Common myeloid progenitor, CD34-positive (primary cell): Measurements from ENCODE around the gene RBM4B.
A peak's percentile ranks its signal among the peaks of the same experiment; 100 is the strongest.
"Not testable (repeated sequence)": the region's sequence is repeated elsewhere in the genome, so short reads cannot be mapped to it uniquely, and the experiment has no call there.

ENCODE experiments used
- CTCF ChIA-PET: fragments of 350-600 bp; sonication (Branson Sonifier 250); formaldehyde crosslinking; loops from one replicate; lab custom pipeline; 2021; ENCODE audit warnings: antibody characterized with exemption; lab: Charles Lee
- POLR2A ChIA-PET: fragments of 350-600 bp; sonication (Branson Sonifier 250); formaldehyde crosslinking; loops from one replicate; lab custom pipeline; 2021; ENCODE audit warnings: antibody characterized with exemption; lab: Charles Lee
- DNase-seq, 3 donors: peaks; one replicate each; pipeline versions ENCODE4 v3.0.0 to v3.0.0-alpha.2; 2013
- H3K27ac ChIP-seq, 2 experiments: 1 replicate in 1 of 2; 2 replicates in 1 of 2; pipeline ENCODE4 v1.7.0; 2013; ENCODE audit warnings: inconsistent platforms in 2 of 2, low read length in 2 of 2, mild to moderate bottlenecking in 2 of 2, low read depth in 1 of 2, moderate library complexity in 1 of 2; ENCODE audit not compliant: severe bottlenecking in 2 of 2, insufficient read depth in 1 of 2, poor library complexity in 1 of 2
- H3K27me3 ChIP-seq, 5 experiments: replicated peaks in 2 of 5; 1 replicate in 3 of 5; 2 replicates in 2 of 5; pipeline versions ENCODE4 v1.6.1 to v1.7.0; 2013; ENCODE audit warnings: low read length in 4 of 5, mild to moderate bottlenecking in 2 of 5, moderate library complexity in 2 of 5, inconsistent platforms in 1 of 5; ENCODE audit not compliant: insufficient read depth in 5 of 5, control insufficient read depth in 4 of 5
- H3K36me3 ChIP-seq, 4 experiments: 1 replicate in 2 of 4; 2 replicates in 2 of 4; pipeline versions ENCODE4 v1.6.1 to v1.7.0; 2013; ENCODE audit warnings: low read length in 3 of 4, control low read depth in 1 of 4, mild to moderate bottlenecking in 1 of 4; ENCODE audit not compliant: control insufficient read depth in 4 of 4, insufficient read depth in 4 of 4
- H3K4me1 ChIP-seq, 4 experiments: 1 replicate in 3 of 4; 2 replicates in 1 of 4; pipeline versions ENCODE4 v1.6.1 to v1.7.1; 2013; ENCODE audit warnings: low read length in 3 of 4, mild to moderate bottlenecking in 3 of 4, control low read depth in 1 of 4, inconsistent platforms in 1 of 4, moderate library complexity in 1 of 4; ENCODE audit not compliant: control insufficient read depth in 4 of 4, insufficient read depth in 4 of 4; ENCODE audit errors: control extremely low read depth in 1 of 4
- H3K4me3 ChIP-seq, 7 experiments: 1 replicate in 4 of 7; 2 replicates in 3 of 7; pipeline versions ENCODE4 v1.5.1 to v1.7.0; 2013; ENCODE audit warnings: mild to moderate bottlenecking in 7 of 7, low read length in 6 of 7, moderate library complexity in 6 of 7, inconsistent platforms in 2 of 7, low read depth in 2 of 7, control low read depth in 1 of 7; ENCODE audit not compliant: insufficient read depth in 4 of 7, control insufficient read depth in 1 of 7; ENCODE audit errors: extremely low read depth in 1 of 7
- H3K9me3 ChIP-seq, 5 experiments: 1 replicate in 4 of 5; 2 replicates in 1 of 5; pipeline versions ENCODE4 v1.6.1 to v1.7.1; 2013; ENCODE audit warnings: low read length in 4 of 5, mild to moderate bottlenecking in 2 of 5, inconsistent platforms in 1 of 5, low read depth in 1 of 5, moderate library complexity in 1 of 5; ENCODE audit not compliant: control insufficient read depth in 4 of 5, insufficient read depth in 2 of 5; ENCODE audit errors: control extremely low read depth in 1 of 5
- WGBS: methylation state at CpG from one replicate; pipeline ENCODE4 v1.1.5; 2013; ENCODE audit not compliant: insufficient coverage; 5-methylcytosine and 5-hydroxymethylcytosine counted together

RBM4B gene

DNA sequence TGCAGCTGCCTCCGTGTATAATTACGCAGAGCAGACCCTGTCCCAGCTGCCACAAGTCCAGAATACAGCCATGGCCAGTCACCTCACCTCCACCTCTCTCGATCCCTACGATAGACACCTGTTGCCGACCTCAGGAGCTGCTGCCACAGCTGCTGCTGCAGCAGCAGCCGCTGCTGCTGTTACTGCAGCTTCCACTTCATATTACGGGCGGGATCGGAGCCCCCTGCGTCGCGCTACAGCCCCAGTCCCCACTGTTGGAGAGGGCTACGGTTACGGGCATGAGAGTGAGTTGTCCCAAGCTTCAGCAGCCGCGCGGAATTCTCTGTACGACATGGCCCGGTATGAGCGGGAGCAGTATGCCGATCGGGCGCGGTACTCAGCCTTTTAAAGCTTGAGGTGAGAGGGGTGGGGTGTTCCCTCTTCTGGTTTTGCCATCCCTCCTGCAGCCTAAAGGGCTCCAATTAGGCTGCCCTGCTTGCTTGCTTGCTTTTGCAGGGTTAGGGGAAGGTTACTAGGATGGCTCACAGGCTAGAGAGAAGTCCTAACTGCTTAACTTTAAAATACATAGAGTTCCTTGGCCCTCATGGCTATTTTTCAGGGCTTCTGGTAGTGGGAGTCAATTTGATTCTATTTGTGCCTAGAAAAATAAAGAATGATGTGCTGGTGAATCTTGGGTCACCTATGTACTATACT, 33.8 kb downstream of the RBM4B start:
- Histone ChIP-seq H3K4me3 (no peak overlapping the region), H3K27ac (no peak overlapping the region), H3K4me1 (peaks cover 27 to 45% (median 35%) of the 10 kb centered on the region in 4 experiments), H3K9me3 (no peaks in the 10 kb centered on the region), H3K27me3 (no peaks in the 10 kb centered on the region), H3K36me3 (peaks cover 23 to 86% (median 62%) of the 10 kb centered on the region in 4 experiments)
- WGBS: 96% methylated on average over 24 of the region's 24 CpGs
- no peak for DNase-seq
- POLR2A ChIA-PET: interaction anchor here (0.6 to 0.7 kb wide), 2 partner anchors 22 to 27 kb away, joined by 3 read pairs; partner anchors contain the start of gene RBM14
- CTCF ChIA-PET: interaction anchor here (2.6 kb wide), 1 partner anchor 64 kb away, joined by 11 read pairs; no protein-coding TSS in a partner anchor

DNA sequence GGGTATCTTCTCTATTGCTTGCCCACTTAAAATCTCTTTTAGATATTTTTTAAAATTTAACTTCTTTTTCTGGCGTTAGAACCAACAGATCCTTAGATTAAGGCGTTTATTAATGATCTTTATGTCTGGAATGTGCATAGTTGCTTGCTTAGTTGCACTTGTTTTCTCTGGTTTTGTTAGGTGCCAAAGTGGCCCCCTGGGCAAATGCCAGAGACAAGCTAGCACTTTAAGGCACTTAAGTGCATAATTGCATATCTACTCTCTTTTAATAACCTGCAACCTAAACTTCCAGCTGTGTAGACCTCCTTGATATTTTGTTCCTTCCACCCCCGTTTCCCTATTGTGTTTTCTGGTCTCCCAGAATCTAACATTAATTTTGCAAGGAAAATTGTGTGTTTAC, 35.9 kb downstream of the RBM4B start:
- Histone ChIP-seq H3K9me3 (no peaks in the 10 kb centered on the region), H3K36me3 (peaks cover 16 to 84% (median 50%) of the 10 kb centered on the region in 4 experiments), H3K27ac (peak overlapping the region in 1 of 2 experiments; percentile 23), H3K27me3 (no peaks in the 10 kb centered on the region), H3K4me1 (peaks cover 27 to 57% (median 45%) of the 10 kb centered on the region in 4 experiments), H3K4me3 (peak overlapping the region in 5 of 7 experiments; percentile 7 to 96 (median 24))
- WGBS: no CpG with 5 or more reads among the region's 3 CpGs
- no peak for DNase-seq
- ChIA-PET CTCF (interaction anchor here (6.8 kb wide), 1 partner anchor 18 kb away, joined by 52 read pairs; no protein-coding TSS in a partner anchor), POLR2A (interaction anchor here (0.6 kb wide), 1 partner anchor 18 kb away, joined by 3 read pairs; no protein-coding TSS in a partner anchor)

DNA sequence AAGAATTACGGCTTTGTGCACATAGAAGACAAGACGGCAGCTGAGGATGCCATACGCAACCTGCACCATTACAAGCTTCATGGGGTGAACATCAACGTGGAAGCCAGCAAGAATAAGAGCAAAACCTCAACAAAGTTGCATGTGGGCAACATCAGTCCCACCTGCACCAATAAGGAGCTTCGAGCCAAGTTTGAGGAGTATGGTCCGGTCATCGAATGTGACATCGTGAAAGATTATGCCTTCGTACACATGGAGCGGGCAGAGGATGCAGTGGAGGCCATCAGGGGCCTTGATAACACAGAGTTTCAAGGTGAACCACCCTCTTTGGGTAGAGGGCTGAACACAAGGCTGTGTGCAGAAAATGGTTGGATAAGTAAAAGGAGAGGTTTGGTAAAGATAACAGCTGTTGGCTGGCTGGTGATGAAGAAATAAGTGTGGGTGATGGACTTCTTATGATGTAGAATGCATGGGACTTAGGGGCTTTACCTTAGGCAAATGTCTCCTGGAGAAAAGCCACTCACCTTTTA, 37.8 kb downstream of the RBM4B start:
- H3K4me1 ChIP-seq: peaks cover 27 to 55% (median 44%) of the 10 kb centered on the region in 4 experiments
- DNase-seq, H3K9me3 ChIP-seq, H3K27me3 ChIP-seq, H3K27ac ChIP-seq: not testable (repeated sequence)
- H3K4me3 ChIP-seq: peak overlapping the region in 6 of 7 experiments; percentile 95 to 99 (median 96)
- ChIA-PET POLR2A (interaction anchor here (1.0 to 2.7 kb wide), 4 partner anchors 10 to 94 kb away, joined by 3 to 12 read pairs (median 5); partner anchors contain the start of genes RBM4B and ZDHHC24), CTCF (interaction anchor here (1.4 to 6.8 kb wide), 4 partner anchors 10 to 59 kb away, joined by 3 to 52 read pairs (median 4); partner anchors contain the start of gene RBM4B)
- H3K36me3 ChIP-seq: peaks cover 12 to 75% (median 40%) of the 10 kb centered on the region in 4 experiments
- 100% methylated on average over 6 of the region's 10 CpGs for WGBS

DNA sequence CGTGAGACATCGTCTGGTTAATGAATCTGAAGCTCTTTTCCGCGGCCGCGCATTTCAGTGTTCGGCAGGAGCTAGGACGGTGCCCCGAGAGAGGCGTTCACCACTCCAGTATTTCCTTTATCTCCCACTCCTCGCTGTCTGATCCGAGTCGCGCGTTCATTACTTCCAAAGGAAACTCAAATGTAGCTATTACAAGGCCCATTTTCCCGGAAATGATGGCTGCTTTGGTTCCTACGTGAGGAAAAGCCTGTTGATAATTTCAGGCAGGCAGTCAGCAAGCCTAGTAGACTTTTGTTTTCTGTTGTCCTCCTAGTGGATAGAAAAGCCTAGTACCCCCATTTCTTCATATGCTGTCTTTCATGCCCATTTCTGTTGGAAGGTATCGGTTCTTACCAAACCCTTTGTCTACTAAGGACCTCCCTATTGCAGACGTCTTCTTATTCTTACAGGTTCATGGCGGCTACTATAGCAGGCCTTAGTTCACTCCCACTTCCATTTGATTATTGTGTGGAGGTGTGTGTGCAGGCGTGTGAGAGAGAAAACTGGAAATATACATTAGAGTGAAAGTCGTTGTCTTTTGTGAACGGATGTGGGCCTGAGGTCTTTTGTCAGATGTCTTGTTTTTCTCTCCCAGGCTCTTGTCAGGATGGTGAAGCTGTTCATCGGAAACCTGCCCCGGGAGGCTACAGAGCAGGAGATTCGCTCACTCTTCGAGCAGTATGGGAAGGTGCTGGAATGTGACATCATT, 38.4 kb downstream of the RBM4B start:
- WGBS: 3% methylated on average over 19 of the region's 27 CpGs
- POLR2A ChIA-PET: interaction anchor here (0.8 to 2.7 kb wide), 8 partner anchors 9 to 96 kb away, joined by 3 to 16 read pairs (median 6); partner anchors contain the start of genes CCDC87, CCS, RBM14 and RBM4B
- H3K9me3 ChIP-seq: no peaks in the 10 kb centered on the region
- peaks cover 6 to 74% (median 38%) of the 10 kb centered on the region in 4 experiments for H3K36me3 ChIP-seq
- H3K4me3 ChIP-seq: peak overlapping the region; percentile 95 to 99 (median 96)
- CTCF ChIA-PET: interaction anchor here (1.0 to 6.8 kb wide), 8 partner anchors 9 to 94 kb away, joined by 3 to 52 read pairs (median 4); partner anchors contain the start of genes CCDC87, CCS, RBM14 and RBM4B
- peak; percentile 72 to 85 (median 81) for DNase-seq
- H3K27me3 ChIP-seq: no peaks in the 10 kb centered on the region
- H3K4me1 ChIP-seq: peaks cover 27 to 51% (median 43%) of the 10 kb centered on the region in 4 experiments
- peak overlapping the region; percentile 91 to 98 for H3K27ac ChIP-seq

DNA sequence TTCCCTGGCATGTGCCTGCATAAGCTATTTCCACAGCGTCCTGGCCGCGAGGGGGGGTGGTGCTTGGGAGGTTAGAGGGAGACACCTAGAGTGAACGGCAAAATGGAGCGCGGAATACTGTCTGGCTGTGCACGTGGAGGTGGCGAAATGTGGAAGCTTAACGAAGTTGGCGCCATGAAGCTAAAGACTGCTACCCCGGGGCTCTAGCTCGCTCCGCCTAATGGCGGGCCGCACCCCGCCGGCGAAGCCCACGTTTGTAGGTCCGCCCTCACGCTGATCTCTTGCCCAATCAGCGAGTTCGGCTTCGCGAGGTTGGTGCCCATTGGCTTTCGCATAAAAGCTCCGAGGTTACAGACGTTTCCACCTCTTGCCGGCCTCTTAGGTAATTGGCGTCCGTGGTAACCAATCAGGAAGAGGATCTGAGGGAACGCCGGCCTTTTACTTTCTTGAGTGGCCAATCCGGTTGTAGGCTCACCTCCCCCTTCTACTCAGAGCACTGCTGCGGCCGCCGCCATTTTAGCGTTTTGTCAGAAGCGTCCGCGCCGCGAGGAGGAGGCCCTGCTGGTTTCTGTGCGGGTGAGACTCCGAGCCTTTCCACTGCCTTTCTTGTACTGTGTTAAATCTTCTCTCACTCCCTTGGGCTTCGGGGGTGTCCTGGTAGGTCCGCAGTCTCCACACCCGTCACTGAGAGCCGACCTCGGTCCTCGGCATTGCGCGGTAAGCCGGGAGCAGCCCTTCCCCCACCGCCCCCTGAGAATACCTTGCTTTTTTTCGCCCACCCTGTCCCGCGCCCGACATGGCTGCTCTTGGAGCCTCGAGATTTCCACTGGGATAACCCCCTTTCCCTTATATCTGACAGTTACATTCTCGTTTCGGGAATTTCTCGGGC, 39.3 kb downstream of the RBM4B start, which contains the start of gene RBM4:
TSS of gene RBM4 (plus strand) at position 527 of the 889 bp plus-strand sequence. CDS start 1,009 bp downstream, outside the sequence.
- Histone ChIP-seq H3K9me3 (no peaks in the 10 kb centered on the region), H3K27ac (peak within 1 kb of the TSS; percentile 91 to 98), H3K36me3 (peaks cover 6 to 69% (median 33%) of the 10 kb centered on the region in 4 experiments), H3K4me3 (peak within 1 kb of the TSS; percentile 95 to 99 (median 96)), H3K4me1 (peaks cover 27 to 51% (median 41%) of the 10 kb centered on the region in 4 experiments), H3K27me3 (no peaks in the 10 kb centered on the region)
- POLR2A ChIA-PET: interaction anchor here (0.6 to 2.7 kb wide), 15 partner anchors 11 to 172 kb away, joined by 3 to 16 read pairs (median 5); partner anchors contain the start of genes CCDC87, CCS, RBM14 and RBM4B
- CTCF ChIA-PET: interaction anchor here (0.8 to 6.8 kb wide), 15 partner anchors 8 to 93 kb away, joined by 3 to 52 read pairs (median 4); partner anchors contain the start of genes CCDC87, CCS, RBM14 and RBM4B
- WGBS: under 1% methylated on average over 56 of the region's 63 CpGs
- peak; percentile 100 for DNase-seq
